ENCODE measurements around the gene CTIF.

DNA sequence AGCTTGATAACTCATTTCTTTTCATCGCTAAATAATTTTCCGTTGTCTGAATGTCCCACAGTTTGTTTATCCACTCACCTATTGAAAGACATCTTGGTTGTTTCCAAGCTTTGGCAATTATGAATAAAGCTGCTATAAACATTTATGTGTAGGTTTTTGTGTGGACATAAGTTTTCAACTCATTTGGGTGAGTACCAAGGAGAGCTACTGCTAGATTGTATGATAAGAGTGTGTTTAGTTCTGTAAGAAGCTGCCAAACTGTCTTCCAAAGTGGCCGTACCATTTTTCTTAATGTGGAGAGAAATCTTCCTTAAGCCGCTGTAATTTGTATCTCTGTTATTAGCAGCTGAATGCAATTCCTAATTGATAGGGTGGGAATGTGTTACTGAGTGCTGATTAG, 11.4 kb upstream of the CTIF start:
- TF ChIP-seq, protein P1, sequence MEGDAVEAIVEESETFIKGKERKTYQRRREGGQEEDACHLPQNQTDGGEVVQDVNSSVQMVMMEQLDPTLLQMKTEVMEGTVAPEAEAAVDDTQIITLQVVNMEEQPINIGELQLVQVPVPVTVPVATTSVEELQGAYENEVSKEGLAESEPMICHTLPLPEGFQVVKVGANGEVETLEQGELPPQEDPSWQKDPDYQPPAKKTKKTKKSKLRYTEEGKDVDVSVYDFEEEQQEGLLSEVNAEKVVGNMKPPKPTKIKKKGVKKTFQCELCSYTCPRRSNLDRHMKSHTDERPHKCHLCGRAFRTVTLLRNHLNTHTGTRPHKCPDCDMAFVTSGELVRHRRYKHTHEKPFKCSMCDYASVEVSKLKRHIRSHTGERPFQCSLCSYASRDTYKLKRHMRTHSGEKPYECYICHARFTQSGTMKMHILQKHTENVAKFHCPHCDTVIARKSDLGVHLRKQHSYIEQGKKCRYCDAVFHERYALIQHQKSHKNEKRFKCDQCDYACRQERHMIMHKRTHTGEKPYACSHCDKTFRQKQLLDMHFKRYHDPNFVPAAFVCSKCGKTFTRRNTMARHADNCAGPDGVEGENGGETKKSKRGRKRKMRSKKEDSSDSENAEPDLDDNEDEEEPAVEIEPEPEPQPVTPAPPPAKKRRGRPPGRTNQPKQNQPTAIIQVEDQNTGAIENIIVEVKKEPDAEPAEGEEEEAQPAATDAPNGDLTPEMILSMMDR (IDR thresholded peaks at IDR 0.05) = no peak
- TF ChIP-seq POLR2AphosphoS5 (IDR thresholded peaks at IDR 0.05; ENCODE audit: low read depth, low read length) (no peak), TCF7L2 (IDR thresholded peaks at IDR 0.05; ENCODE audit: low read depth, low read length) (no peak), SIN3A (IDR thresholded peaks at IDR 0.05; ENCODE audit: borderline replicate concordance, insufficient read depth, low read depth, low read length) (no peak)
- TF ChIP-seq, protein P2, sequence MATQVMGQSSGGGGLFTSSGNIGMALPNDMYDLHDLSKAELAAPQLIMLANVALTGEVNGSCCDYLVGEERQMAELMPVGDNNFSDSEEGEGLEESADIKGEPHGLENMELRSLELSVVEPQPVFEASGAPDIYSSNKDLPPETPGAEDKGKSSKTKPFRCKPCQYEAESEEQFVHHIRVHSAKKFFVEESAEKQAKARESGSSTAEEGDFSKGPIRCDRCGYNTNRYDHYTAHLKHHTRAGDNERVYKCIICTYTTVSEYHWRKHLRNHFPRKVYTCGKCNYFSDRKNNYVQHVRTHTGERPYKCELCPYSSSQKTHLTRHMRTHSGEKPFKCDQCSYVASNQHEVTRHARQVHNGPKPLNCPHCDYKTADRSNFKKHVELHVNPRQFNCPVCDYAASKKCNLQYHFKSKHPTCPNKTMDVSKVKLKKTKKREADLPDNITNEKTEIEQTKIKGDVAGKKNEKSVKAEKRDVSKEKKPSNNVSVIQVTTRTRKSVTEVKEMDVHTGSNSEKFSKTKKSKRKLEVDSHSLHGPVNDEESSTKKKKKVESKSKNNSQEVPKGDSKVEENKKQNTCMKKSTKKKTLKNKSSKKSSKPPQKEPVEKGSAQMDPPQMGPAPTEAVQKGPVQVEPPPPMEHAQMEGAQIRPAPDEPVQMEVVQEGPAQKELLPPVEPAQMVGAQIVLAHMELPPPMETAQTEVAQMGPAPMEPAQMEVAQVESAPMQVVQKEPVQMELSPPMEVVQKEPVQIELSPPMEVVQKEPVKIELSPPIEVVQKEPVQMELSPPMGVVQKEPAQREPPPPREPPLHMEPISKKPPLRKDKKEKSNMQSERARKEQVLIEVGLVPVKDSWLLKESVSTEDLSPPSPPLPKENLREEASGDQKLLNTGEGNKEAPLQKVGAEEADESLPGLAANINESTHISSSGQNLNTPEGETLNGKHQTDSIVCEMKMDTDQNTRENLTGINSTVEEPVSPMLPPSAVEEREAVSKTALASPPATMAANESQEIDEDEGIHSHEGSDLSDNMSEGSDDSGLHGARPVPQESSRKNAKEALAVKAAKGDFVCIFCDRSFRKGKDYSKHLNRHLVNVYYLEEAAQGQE (IDR thresholded peaks at IDR 0.05; ENCODE audit: insufficient read depth in 1 of 2, low read depth in 2 of 2, low read length in 1 of 2) = no peak
